SK-N-MC (cell line): ENCODE results near the gene PLD1.

ENCODE experiments used
- EZH2 ChIP-seq: fragments of 200-600 bp; sonication (generic); IDR thresholded peaks from one replicate; pipeline ENCODE4 v1.6.1; 2017; ENCODE audit warnings: antibody characterized with exemption
- FOXP2 ChIP-seq: optimal IDR thresholded peaks from 2 replicates; pipeline ENCODE3; 2011; ENCODE audit warnings: mild to moderate bottlenecking, moderate library complexity; ENCODE audit not compliant: insufficient read depth; ENCODE audit errors: extremely low read length, control extremely low read depth
- POLR2AphosphoS5 ChIP-seq: IDR thresholded peaks from 2 replicates; pipeline ENCODE4 v1.6.1; 2012; ENCODE audit warnings: mild to moderate bottlenecking, low read depth, low read length, borderline replicate concordance

GRCh38 chr3:171790898-171791691 lies 19.2 kb downstream of the PLD1 start:
- TF ChIP-seq POLR2AphosphoS5 (no peak), EZH2 (no peak), FOXP2 (no peak)
